PC-9 (cell line): Measurements from ENCODE around the gene CD93. TPM values are rescaled to one million over a fixed set of nuclear protein-coding genes. Genes with fewer than 3 reads are reported as not detected.

ENCODE experiments used
- BruUV-seq: library from RNA; stranded (reverse); fragments of 400-500 nt; replicated peaks from 2 replicates; lab custom pipeline; 2021; lab: Mats Ljungman, UMichigan
- CTCF ChIA-PET: fragments of 300-600 bp; sonication (Branson Sonifier 250); formaldehyde crosslinking; loops from one replicate; lab custom pipeline; 2022; ENCODE audit warnings: antibody characterized with exemption; lab: Charles Lee
- POLR2A ChIA-PET: fragments of 300-600 bp; sonication (Branson Sonifier 250); formaldehyde crosslinking; loops from one replicate; lab custom pipeline; 2022; ENCODE audit warnings: antibody characterized with exemption; ENCODE audit not compliant: unreplicated experiment; lab: Charles Lee
- DNase-seq, 2 experiments: peaks; one replicate each; pipeline versions ENCODE4 v3.0.0 to v3.0.0-alpha.2; 2015 to 2022; ENCODE audit warnings: mixed read lengths in 1 of 2
- H2AFZ ChIP-seq: fragments of 200-600 bp; sonication (generic); 2 replicates; pipeline ENCODE4 v1.8.1; 2017; ENCODE audit warnings: antibody characterized with exemption
- H3F3A ChIP-seq: fragments of 200-600 bp; sonication (generic); 2 replicates; pipeline ENCODE4 v1.8.1; 2017; ENCODE audit warnings: antibody characterized with exemption, mild to moderate bottlenecking, low read depth; ENCODE audit not compliant: insufficient read depth
- H3K27ac ChIP-seq: fragments of 200-600 bp; sonication (generic); 2 replicates; pipeline ENCODE4 v1.6.1; 2016; ENCODE audit warnings: mixed run types
- H3K27me3 ChIP-seq: fragments of 200-600 bp; sonication (generic); 2 replicates; pipeline ENCODE4 v1.6.1; 2016; ENCODE audit warnings: low read depth, mixed run types; ENCODE audit not compliant: insufficient read depth
- H3K36me3 ChIP-seq: fragments of 200-600 bp; sonication (generic); 2 replicates; pipeline ENCODE4 v1.6.1; 2016; ENCODE audit warnings: low read depth, mixed run types
- H3K4me1 ChIP-seq: fragments of 200-600 bp; sonication (generic); replicated peaks from 2 replicates; pipeline ENCODE4 v1.6.1; 2016; ENCODE audit warnings: mixed run types; ENCODE audit not compliant: insufficient read depth
- H3K4me2 ChIP-seq: fragments of 200-600 bp; sonication (generic); 2 replicates; pipeline ENCODE4 v1.6.1; 2017; ENCODE audit warnings: mixed run types
- H3K4me3 ChIP-seq: fragments of 200-600 bp; sonication (generic); 2 replicates; pipeline ENCODE4 v1.6.1; 2016; ENCODE audit warnings: mixed run types
- H3K79me2 ChIP-seq: fragments of 200-600 bp; sonication (generic); 2 replicates; pipeline ENCODE4 v1.6.1; 2017; ENCODE audit warnings: low read depth, mixed run types
- H3K9me2 ChIP-seq: fragments of 200-600 bp; sonication (generic); 2 replicates; pipeline ENCODE4 v1.8.1; 2017; ENCODE audit warnings: mild to moderate bottlenecking; ENCODE audit not compliant: insufficient read depth
- H3K9me3 ChIP-seq: fragments of 200-600 bp; sonication (generic); 2 replicates; pipeline ENCODE4 v1.8.1; 2016; ENCODE audit warnings: low read depth; ENCODE audit not compliant: insufficient read depth
- H4K20me1 ChIP-seq: fragments of 200-600 bp; sonication (generic); 2 replicates; pipeline ENCODE4 v1.8.1; 2017; ENCODE audit not compliant: insufficient read depth
- CTCF ChIP-seq: fragments of 200-600 bp; sonication (generic); conservative IDR thresholded peaks from 2 replicates; pipeline ENCODE4 v1.6.1; 2017; ENCODE audit warnings: mixed run types, antibody characterized with exemption, mild to moderate bottlenecking, moderate library complexity
- EZH2 ChIP-seq: fragments of 200-600 bp; sonication (generic); IDR thresholded peaks from 2 replicates; pipeline ENCODE4 v1.8.0; 2017; ENCODE audit warnings: antibody characterized with exemption, low read depth
- intact Hi-C: fragments of 100-400 bp; cut with micrococcal nuclease; formaldehyde crosslinking; loops from one replicate; pipeline ENCODE4 v1.10.0; 2022; ENCODE audit not compliant: unreplicated experiment
- total RNA-seq: library from RNA; stranded (reverse); gene quantifications from 2 replicates; pipeline ENCODE4 v1.2.3, GENCODE V29; 2021

CD93 gene
- total RNA-seq, 1 experiment from 2014 or later, result 0.07 TPM

- Histone ChIP-seq H3K27me3 (no peaks in the 10 kb centered on the region), H3K79me2 (no peaks in the 10 kb centered on the region), H4K20me1 (no peaks in the 10 kb centered on the region), H3K9me3 (no peaks in the 10 kb centered on the region), H2AFZ (no peak overlapping the region), H3K36me3 (no peaks in the 10 kb centered on the region), H3K4me2 (no peak overlapping the region), H3K4me1 (no peaks in the 10 kb centered on the region), H3K4me3 (no peak overlapping the region), H3K27ac (no peak overlapping the region), H3F3A (no peaks in the 10 kb centered on the region), H3K9me2 (no peaks in the 10 kb centered on the region)
- CTCF ChIA-PET, result no interaction called here
- no peak for DNase-seq
- TF ChIP-seq CTCF (no peak), EZH2 (no peak)
- intact Hi-C loops, result no loop called here
- BruUV-seq, result no TSS peak
- POLR2A ChIA-PET, result no interaction called here
Observed at GRCh38 chr20:23108871-23109270, 22.7 kb upstream of the CD93 start.

GRCh38 chr20:23107466-23107865 lies 21.3 kb upstream of the CD93 start:
- no peaks in the 10 kb centered on the region for H3K79me2 ChIP-seq
- H2AFZ ChIP-seq, result no peak overlapping the region
- H3K4me1 ChIP-seq, result no peaks in the 10 kb centered on the region
- no peaks in the 10 kb centered on the region for H3F3A ChIP-seq
- intact Hi-C loops, result no loop called here
- no peaks in the 10 kb centered on the region for H3K9me2 ChIP-seq
- no peak for DNase-seq
- ChIA-PET POLR2A (no interaction called here), CTCF (no interaction called here)
- H4K20me1 ChIP-seq, result no peaks in the 10 kb centered on the region
- no peak overlapping the region for H3K27ac ChIP-seq
- H3K4me2 ChIP-seq, result no peak overlapping the region
- H3K9me3 ChIP-seq, result no peaks in the 10 kb centered on the region
- H3K4me3 ChIP-seq, result no peak overlapping the region
- no TSS peak for BruUV-seq
- H3K36me3 ChIP-seq, result no peaks in the 10 kb centered on the region
- no peaks in the 10 kb centered on the region for H3K27me3 ChIP-seq
- no peak for TF ChIP-seq EZH2
- TF ChIP-seq CTCF, result no peak

- Histone ChIP-seq H3K27me3 (no peaks in the 10 kb centered on the region), H3K4me2 (no peak overlapping the region), H3K4me3 (no peak overlapping the region), H2AFZ (no peak overlapping the region), H3K27ac (no peak overlapping the region), H3F3A (no peaks in the 10 kb centered on the region), H3K4me1 (no peaks in the 10 kb centered on the region), H3K36me3 (no peaks in the 10 kb centered on the region), H3K9me3 (no peaks in the 10 kb centered on the region), H3K9me2 (no peaks in the 10 kb centered on the region), H4K20me1 (no peaks in the 10 kb centered on the region), H3K79me2 (no peaks in the 10 kb centered on the region)
- DNase-seq, result no peak
- CTCF ChIA-PET, result no interaction called here
- BruUV-seq, result no TSS peak
- no peak for TF ChIP-seq CTCF
- TF ChIP-seq EZH2, result no peak
- POLR2A ChIA-PET, result no interaction called here
- intact Hi-C loops, result no loop called here
Observed at GRCh38 chr20:23106271-23106851, 20.2 kb upstream of the CD93 start.
